ENCODE data around the gene FXR1.

The FXR1 gene

DNA sequence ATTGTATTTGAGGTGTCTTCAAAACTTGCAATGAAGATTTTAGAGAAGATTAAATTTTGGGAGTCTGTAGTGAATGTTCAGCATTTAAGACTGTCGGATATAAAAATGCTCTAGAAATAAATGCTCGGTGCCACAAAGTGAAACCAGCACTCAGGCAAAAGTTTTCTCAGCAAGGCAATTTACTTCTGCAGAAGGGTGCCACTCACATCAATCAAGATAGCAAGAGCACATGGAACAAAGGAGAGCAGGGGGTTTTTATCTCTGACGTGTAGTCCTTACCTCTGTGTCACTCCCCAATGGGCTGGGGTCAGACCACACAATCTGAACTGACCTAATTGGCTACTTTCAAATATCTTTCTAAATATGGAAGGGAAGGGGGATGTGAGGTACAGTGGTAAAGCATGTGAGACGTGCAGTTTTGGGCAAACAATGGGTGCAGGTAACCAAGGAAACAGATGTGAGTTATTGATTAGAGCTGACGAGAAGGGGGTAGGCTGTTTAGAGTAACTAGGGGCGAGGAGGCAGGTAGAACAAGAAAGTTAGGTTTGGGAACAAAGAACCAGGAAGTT lies 23.4 kb upstream of the FXR1 start:
- DNase-seq (ENCODE audit: insufficient read length, low spot score) (no peak), FAIRE-seq (no peak)
- TF ChIP-seq, protein P1, sequence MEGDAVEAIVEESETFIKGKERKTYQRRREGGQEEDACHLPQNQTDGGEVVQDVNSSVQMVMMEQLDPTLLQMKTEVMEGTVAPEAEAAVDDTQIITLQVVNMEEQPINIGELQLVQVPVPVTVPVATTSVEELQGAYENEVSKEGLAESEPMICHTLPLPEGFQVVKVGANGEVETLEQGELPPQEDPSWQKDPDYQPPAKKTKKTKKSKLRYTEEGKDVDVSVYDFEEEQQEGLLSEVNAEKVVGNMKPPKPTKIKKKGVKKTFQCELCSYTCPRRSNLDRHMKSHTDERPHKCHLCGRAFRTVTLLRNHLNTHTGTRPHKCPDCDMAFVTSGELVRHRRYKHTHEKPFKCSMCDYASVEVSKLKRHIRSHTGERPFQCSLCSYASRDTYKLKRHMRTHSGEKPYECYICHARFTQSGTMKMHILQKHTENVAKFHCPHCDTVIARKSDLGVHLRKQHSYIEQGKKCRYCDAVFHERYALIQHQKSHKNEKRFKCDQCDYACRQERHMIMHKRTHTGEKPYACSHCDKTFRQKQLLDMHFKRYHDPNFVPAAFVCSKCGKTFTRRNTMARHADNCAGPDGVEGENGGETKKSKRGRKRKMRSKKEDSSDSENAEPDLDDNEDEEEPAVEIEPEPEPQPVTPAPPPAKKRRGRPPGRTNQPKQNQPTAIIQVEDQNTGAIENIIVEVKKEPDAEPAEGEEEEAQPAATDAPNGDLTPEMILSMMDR (IDR thresholded peaks at IDR 0.05; ENCODE audit: insufficient read depth, missing control alignments): no peak

DNA sequence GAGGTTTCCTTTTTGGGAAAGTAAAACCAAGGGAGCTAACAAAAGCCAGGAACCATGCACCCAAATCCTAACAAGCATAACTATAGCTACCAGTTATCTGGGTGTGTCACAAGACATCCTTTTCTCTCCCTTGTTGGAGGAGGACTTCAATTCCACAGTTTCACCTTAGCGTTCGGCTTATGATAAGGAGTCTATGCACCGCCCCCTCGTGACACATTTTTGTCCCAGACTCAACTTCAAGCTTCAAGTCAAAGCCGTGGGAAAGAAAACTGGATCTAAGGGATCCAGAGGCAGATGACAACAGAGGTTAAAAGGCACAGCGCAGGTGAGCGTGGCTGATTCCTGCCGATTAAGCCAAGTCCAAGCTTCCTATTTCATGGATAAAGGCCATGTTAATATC lies 13.9 kb upstream of the FXR1 start:
- FAIRE-seq (no peak), DNase-seq (ENCODE audit: insufficient read length, low spot score) (no peak)
- TF ChIP-seq, protein P1 (IDR thresholded peaks at IDR 0.05; ENCODE audit: insufficient read depth, missing control alignments): no peak

DNA sequence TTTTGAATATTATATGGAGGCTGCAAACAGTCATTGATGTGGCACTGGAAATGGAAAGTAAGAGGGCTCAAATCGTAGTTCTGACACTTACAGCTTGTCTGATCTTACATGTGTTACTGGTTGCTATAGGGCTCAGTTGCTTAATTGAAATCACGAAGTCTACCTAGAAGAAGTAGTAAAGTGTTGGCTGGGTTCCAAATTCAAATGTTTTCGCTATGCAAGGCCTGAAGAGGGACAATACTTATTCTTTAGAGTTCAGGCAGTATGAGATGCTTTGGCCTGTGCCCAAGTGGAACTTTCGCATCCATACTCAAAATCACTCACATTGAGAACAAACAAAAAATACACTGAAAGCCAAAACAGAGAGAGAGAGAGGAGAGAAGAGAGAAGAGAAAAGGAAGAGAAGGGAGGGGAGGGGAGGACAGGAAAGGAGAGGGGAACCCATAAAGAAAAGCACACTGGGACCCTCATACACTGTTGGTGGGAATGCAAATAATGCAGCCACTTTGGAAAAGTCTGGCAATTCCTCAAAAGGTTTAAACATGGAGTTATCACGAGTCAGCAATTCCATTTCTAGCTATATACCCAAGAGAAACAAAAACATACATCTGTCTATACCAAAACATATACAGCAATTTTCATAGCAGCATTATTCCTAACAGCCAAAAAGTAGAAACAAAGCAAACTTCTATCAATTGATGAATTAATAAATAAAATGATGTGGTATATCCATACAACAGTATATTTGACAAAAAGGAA lies 2.9 kb upstream of the FXR1 start:
- TF ChIP-seq, protein P1 (IDR thresholded peaks at IDR 0.05; ENCODE audit: insufficient read depth, missing control alignments): no peak
- no peak for DNase-seq (ENCODE audit: insufficient read length, low spot score)
- FAIRE-seq: no peak

DNA sequence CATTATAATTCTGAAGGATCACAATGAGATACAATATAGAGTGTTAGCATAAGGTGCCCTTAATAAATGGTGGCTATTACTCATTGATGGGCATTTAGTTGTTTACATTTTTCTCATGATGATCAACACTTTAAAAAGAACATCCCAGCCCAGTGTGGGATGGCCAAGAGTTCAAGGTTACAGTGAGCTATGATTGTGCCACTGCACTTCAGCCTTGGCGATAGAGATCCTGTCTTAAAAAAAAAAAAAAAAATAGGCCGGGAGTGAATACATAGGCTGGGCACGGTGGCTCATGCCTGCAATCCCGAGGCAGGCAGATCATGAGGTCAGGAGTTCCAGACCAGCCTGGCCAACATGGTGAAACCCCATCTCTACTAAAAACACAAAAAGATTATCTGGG lies 1.6 kb upstream of the FXR1 start:
- no peak for FAIRE-seq
- DNase-seq (ENCODE audit: insufficient read length, low spot score): no peak
- TF ChIP-seq, protein P1 (IDR thresholded peaks at IDR 0.05; ENCODE audit: insufficient read depth, missing control alignments): no peak

DNA sequence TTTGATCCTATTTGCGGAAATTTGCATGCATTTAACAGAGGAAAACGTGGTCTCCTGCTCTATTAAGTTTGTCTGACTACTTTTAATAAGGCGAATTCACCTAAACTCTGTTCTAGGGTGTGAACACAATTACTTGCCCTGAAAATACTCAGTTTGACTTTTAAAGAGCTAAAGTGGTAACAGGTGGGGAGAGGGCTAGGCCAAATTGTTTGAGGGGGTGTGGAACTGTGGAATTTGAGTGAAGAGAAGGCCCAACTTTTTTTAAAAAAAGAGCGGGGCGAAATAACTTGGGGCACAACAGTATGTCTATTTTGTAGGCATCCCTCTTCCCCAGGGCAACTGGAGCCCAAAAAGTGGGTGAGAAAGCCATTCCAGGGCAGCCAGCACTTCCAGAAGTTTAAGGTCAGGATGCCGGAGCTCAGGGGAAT lies 580 bp upstream of the FXR1 start:
- no peak for DNase-seq (ENCODE audit: insufficient read length, low spot score)
- FAIRE-seq: no peak
- TF ChIP-seq, protein P1 (IDR thresholded peaks at IDR 0.05; ENCODE audit: insufficient read depth, missing control alignments): no peak

DNA sequence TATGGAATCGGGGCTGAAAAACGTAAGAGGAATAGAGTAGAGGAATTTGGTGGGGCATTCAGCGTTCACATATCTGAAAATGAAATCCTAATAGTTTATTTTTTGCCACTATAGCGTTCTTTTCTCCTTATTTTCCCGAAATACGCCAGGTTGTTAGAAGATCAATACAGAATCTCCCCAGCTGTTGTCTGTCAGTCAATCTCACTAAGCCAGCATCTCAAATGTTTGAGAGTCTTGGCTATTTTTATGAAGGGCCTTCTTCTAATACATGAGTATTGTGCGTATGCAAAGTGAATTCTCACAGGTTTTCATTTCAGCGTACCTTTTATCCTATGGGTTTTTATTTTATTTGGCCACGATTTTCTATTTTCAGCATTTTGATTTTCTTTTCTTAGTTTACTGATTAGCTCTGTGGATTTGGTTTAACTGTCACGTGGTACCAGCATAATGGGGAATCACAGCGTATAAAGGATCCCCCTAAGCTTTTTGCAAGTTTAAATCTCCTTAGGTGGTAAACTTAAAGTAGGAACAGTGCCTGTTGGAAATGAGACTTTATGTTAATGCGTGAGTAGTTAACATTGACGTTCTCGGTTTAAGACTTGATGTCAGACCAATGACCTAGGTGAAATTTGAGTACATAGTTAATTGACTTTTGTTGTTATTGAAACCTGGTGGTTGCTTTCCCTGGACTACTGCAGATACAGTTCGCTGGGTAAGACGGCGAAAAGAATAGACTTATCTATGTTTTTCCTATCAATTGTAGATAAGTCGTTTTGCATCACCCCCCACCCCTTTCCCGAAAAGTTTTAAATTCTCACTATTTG lies 1.3 kb downstream of the FXR1 start:
- FAIRE-seq (no peak), DNase-seq (ENCODE audit: insufficient read length, low spot score) (no peak)
- TF ChIP-seq, protein P1 (IDR thresholded peaks at IDR 0.05; ENCODE audit: insufficient read depth, missing control alignments): no peak
